Activated T-helper 1 cell treated with anti-CD3 and anti-CD28 coated beads, Interleukin-12 subunit alpha, Interleukin-12 subunit beta, Interleukin-2, Interleukin-4 antibody, amounts not matched to agents 30 ng/mL and 10 ng/mL and 1 ng/mL, durations not matched to agents 14 hours and 24 hours and 36 hours (primary cell): ENCODE measurements around the gene LIME1. TPM values are rescaled to one million over a fixed set of nuclear protein-coding genes. Genes with fewer than 3 reads are reported as not detected.

ENCODE experiments used
- DNase-seq: peaks from one replicate; pipeline ENCODE4 v3.0.0; 2021; ENCODE audit warnings: low spot score
- H3K27ac Mint-ChIP-seq: one replicate; pipeline ENCODE4 v1.8.0; 2021; ENCODE audit warnings: mild to moderate bottlenecking, mixed read lengths
- H3K27me3 Mint-ChIP-seq: one replicate; pipeline ENCODE4 v1.8.0; 2022; ENCODE audit warnings: mild to moderate bottlenecking, moderate library complexity, mixed read lengths; ENCODE audit not compliant: insufficient read depth
- H3K36me3 Mint-ChIP-seq: one replicate; pipeline ENCODE4 v1.8.0; 2021; ENCODE audit warnings: low read depth, mixed read lengths
- H3K4me1 Mint-ChIP-seq: one replicate; pipeline ENCODE4 v1.8.0; 2021; ENCODE audit warnings: low read depth, mixed read lengths
- H3K4me3 Mint-ChIP-seq: one replicate; pipeline ENCODE4 v1.8.0; 2021; ENCODE audit warnings: mild to moderate bottlenecking, moderate library complexity, mixed read lengths
- H3K9me3 Mint-ChIP-seq: one replicate; pipeline ENCODE4 v1.8.0; 2021; ENCODE audit warnings: mixed read lengths
- intact Hi-C: fragments of 100-400 bp; cut with micrococcal nuclease; formaldehyde crosslinking; loops from one replicate; pipeline ENCODE4 v1.15.1; 2024
- total RNA-seq: library from RNA; stranded (reverse); gene quantifications from 2 replicates; pipeline ENCODE4 v1.2.3, GENCODE V29; 2022

Gene LIME1
- total RNA-seq, 1 donor from 2014 or later, result 12.1 TPM

GRCh38 chr20:63693733-63694583, 42.5 kb upstream of the LIME1 start:
- DNase-seq, result no peak
- intact Hi-C loops, result no loop called here
- H3K4me1 Mint-ChIP-seq, result no peaks in the 10 kb centered on the region
- peaks cover 9% of the 10 kb centered on the region for H3K36me3 Mint-ChIP-seq
- no peak overlapping the region for H3K4me3 Mint-ChIP-seq
- H3K27ac Mint-ChIP-seq, result peak overlapping the region; percentile 81
- H3K27me3 Mint-ChIP-seq, result peaks cover 2% of the 10 kb centered on the region
- H3K9me3 Mint-ChIP-seq, result no peaks in the 10 kb centered on the region

- no peak for DNase-seq
- Mint-ChIP-seq H3K27ac (no peak overlapping the region), H3K4me3 (no peak overlapping the region), H3K36me3 (peaks cover 9% of the 10 kb centered on the region), H3K27me3 (peaks cover 2% of the 10 kb centered on the region), H3K9me3 (no peaks in the 10 kb centered on the region), H3K4me1 (no peaks in the 10 kb centered on the region)
- intact Hi-C loops, result no loop called here
These were observed 41.7 kb upstream of the LIME1 start for GRCh38 chr20:63694584-63695423.

GRCh38 chr20:63695424-63696305, 40.8 kb upstream of the LIME1 start:
- Mint-ChIP-seq H3K36me3 (peaks cover 9% of the 10 kb centered on the region), H3K4me1 (no peaks in the 10 kb centered on the region), H3K27ac (no peak overlapping the region), H3K9me3 (no peaks in the 10 kb centered on the region), H3K27me3 (peaks cover 2% of the 10 kb centered on the region), H3K4me3 (no peak overlapping the region)
- intact Hi-C loops, result no loop called here
- DNase-seq, result no peak

DNA sequence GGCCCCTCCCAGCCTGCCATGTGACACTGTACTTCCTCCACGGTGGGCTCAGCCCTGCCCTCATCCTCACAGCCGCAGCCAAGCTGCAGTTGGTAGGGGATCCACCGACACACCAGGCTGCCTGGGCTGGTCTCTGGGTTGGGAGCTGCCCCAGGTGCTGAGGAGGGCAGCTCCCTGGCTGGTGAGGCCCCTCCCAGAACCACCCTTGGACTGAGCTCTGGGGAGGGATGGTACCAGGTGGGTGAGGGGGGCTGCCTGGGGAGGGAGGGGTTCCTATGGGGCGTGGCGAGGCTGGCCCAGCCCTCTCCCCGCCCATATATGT, 40.2 kb upstream of the LIME1 start:
- Mint-ChIP-seq H3K27ac (no peak overlapping the region), H3K27me3 (peaks cover 2% of the 10 kb centered on the region), H3K4me3 (no peak overlapping the region), H3K4me1 (no peaks in the 10 kb centered on the region), H3K36me3 (peaks cover 9% of the 10 kb centered on the region), H3K9me3 (no peaks in the 10 kb centered on the region)
- no peak for DNase-seq
- intact Hi-C loops, result no loop called here

GRCh38 chr20:63696628-63697356, 39.7 kb upstream of the LIME1 start, which contains the start of gene TNFRSF6B:
TSS of gene TNFRSF6B (plus strand) at chr20:63696652. CDS start at chr20:63696768, 116 bp downstream.
- no peak for DNase-seq
- Mint-ChIP-seq H3K4me3 (no peak within 1 kb of the TSS), H3K27me3 (peaks cover 2% of the 10 kb centered on the region), H3K9me3 (no peaks in the 10 kb centered on the region), H3K36me3 (peaks cover 5% of the 10 kb centered on the region), H3K4me1 (no peaks in the 10 kb centered on the region), H3K27ac (no peak within 1 kb of the TSS)
- intact Hi-C loops, result no loop called here

- peaks cover 5% of the 10 kb centered on the region for H3K36me3 Mint-ChIP-seq
- DNase-seq, result no peak
- H3K27ac Mint-ChIP-seq, result no peak overlapping the region
- intact Hi-C loops, result no loop called here
- H3K4me3 Mint-ChIP-seq, result no peak overlapping the region
- peaks cover 2% of the 10 kb centered on the region for H3K27me3 Mint-ChIP-seq
- H3K4me1 Mint-ChIP-seq, result no peaks in the 10 kb centered on the region
- no peaks in the 10 kb centered on the region for H3K9me3 Mint-ChIP-seq
These were observed 39.1 kb upstream of the LIME1 start for GRCh38 chr20:63697357-63697867.

DNA sequence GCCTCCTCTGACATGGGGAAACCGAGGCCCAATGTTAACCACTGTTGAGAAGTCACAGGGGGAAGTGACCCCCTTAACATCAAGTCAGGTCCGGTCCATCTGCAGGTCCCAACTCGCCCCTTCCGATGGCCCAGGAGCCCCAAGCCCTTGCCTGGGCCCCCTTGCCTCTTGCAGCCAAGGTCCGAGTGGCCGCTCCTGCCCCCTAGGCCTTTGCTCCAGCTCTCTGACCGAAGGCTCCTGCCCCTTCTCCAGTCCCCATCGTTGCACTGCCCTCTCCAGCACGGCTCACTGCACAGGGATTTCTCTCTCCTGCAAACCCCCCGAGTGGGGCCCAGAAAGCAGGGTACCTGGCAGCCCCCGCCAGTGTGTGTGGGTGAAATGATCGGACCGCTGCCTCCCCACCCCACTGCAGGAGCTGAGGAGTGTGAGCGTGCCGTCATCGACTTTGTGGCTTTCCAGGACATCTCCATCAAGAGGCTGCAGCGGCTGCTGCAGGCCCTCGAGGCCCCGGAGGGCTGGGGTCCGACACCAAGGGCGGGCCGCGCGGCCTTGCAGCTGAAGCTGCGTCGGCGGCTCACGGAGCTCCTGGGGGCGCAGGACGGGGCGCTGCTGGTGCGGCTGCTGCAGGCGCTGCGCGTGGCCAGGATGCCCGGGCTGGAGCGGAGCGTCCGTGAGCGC, 38.5 kb upstream of the LIME1 start:
- Mint-ChIP-seq H3K4me3 (no peak overlapping the region), H3K27ac (no peak overlapping the region), H3K36me3 (peaks cover 5% of the 10 kb centered on the region), H3K27me3 (peaks cover 2% of the 10 kb centered on the region), H3K4me1 (no peaks in the 10 kb centered on the region), H3K9me3 (no peaks in the 10 kb centered on the region)
- no peak for DNase-seq
- intact Hi-C loops, result no loop called here

DNA sequence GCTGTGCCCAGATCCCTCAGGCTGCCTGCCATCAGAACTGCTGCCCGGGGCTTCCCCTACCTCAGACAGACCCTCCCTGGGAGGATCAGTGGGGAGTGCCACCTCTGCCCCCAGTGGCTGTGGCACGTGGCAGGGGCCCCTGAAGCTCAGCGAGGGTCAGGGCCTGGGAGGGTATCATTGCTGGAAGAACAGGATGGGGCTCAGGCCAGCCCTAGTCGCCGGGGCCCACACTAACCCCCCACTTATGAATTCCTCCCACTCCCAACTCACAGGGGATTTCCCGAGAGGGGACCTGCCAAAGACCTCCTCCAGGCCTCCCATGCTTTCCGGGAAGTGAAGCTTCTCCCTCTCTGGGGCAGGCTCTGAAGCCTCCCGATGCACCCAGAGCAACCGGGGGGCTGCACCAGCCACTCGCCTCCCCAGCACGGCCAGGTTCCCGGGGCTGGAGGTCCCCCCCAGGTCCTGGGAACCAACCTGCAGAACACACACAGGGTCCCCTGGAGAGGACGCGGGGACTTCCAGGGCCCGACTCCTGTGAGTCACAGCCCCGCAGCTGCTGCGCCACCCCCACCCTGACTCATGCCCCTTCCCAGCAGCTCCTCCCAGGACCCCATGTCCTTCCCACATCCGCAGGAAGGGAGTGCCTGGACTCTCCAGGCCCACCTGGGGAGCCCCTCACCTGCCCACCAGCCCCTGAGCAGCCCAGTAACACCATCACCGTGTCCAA, 37.6 kb upstream of the LIME1 start:
- H3K9me3 Mint-ChIP-seq, result no peaks in the 10 kb centered on the region

GRCh38 chr20:63699466-63700198, 36.8 kb upstream of the LIME1 start:
- no peak overlapping the region for H3K27ac Mint-ChIP-seq

More for the DNA sequence above, 37.6 kb upstream of the LIME1 start:
- peak overlapping the region; percentile 40 for H3K27ac Mint-ChIP-seq
- H3K27me3 Mint-ChIP-seq, result no peaks in the 10 kb centered on the region
- no peaks in the 10 kb centered on the region for H3K4me1 Mint-ChIP-seq
- H3K4me3 Mint-ChIP-seq, result no peak overlapping the region
- DNase-seq, result no peak
- H3K36me3 Mint-ChIP-seq, result peaks cover 2% of the 10 kb centered on the region
- intact Hi-C loops, result no loop called here

GRCh38 chr20:63700199-63701050, 36.0 kb upstream of the LIME1 start:
- H3K36me3 Mint-ChIP-seq, result peaks cover 5% of the 10 kb centered on the region
- H3K27ac Mint-ChIP-seq, result no peak overlapping the region
- DNase-seq, result no peak

More at GRCh38 chr20:63699466-63700198, 36.8 kb upstream of the LIME1 start:
- H3K4me3 Mint-ChIP-seq, result no peak overlapping the region
- H3K27me3 Mint-ChIP-seq, result no peaks in the 10 kb centered on the region
- no peak for DNase-seq
- intact Hi-C loops, result no loop called here
- H3K4me1 Mint-ChIP-seq, result no peaks in the 10 kb centered on the region
- H3K9me3 Mint-ChIP-seq, result no peaks in the 10 kb centered on the region
- H3K36me3 Mint-ChIP-seq, result peaks cover 2% of the 10 kb centered on the region

More at GRCh38 chr20:63700199-63701050, 36.0 kb upstream of the LIME1 start:
- Mint-ChIP-seq H3K27me3 (no peaks in the 10 kb centered on the region), H3K4me1 (no peaks in the 10 kb centered on the region), H3K9me3 (no peaks in the 10 kb centered on the region), H3K4me3 (no peak overlapping the region)
- intact Hi-C loops, result no loop called here
